H4 (cell line): Measurements from ENCODE around the gene STEAP1. TPM values are rescaled to one million over a fixed set of nuclear protein-coding genes. Genes with fewer than 3 reads are reported as not detected.
"Not testable (repeated sequence)": the region's sequence is repeated elsewhere in the genome, so short reads cannot be mapped to it uniquely, and the experiment has no call there.

Experiments used
- DNase-seq: peaks from one replicate; pipeline ENCODE4 v3.0.0-alpha.2; 2015; ENCODE audit warnings: low spot score
- total RNA-seq: library from RNA; depleted of rRNA; stranded (reverse); fragments of >200 nt; shearing (Covaris generic); gene quantifications from 2 replicates; pipeline ENCODE4 v1.2.3, GENCODE V29; 2014

STEAP1 gene
- total RNA-seq, 1 experiment from 2014 or later: 31.3 TPM

DNA sequence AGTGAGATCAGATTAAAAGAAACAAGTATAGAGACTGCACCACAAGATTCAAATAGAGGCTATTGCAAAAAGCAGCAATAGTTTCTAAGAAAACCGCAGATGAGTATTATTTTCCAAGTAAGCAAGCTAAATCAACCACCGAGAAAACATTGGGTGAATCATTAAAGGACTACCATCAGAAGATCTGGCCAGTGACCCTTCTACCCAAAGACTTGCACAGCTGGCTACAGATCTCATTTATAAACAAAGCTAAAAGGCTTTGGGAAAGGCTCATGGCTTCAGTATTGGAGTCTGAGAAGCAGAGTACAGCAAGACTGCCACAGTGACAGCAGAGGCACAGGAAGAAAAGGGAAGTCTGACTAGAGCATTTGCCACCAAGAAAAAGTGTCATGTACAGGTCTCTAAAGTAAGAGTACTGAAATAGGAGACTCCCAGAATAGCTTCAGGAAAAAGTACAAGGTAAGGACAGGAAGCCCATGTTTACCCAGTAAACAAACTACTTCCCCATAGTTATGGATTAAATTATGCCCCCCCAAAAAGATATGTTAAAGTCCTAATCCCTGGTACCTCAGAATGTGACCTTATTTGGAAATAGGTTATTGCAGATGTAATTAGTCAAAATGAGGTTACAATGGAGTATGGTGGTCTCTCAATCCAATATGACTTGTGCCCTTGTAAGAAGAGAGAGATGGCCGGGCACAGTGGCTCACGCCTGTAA, 19.0 kb downstream of the STEAP1 start:
- peak; percentile 94 for DNase-seq

DNA sequence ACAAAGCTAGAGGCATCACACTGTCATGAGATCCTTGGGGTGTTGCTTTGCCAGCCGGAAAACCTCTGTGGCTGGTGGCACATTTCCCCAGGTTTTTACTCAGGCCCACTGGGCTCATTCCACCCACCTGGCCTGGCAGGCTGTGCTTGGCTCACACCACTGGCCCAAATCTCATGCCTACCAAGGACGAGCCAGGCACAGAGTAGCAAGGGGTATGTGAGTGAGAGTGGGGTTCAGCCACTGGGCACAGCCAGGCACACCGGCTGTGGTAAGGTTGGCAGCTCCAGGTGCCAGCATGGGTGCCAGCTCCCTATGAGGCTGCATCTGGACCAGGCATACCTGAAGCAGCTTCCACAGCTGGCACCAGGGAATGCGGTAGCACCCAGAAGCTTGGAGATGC, 21.4 kb downstream of the STEAP1 start:
- no peak for DNase-seq

DNA sequence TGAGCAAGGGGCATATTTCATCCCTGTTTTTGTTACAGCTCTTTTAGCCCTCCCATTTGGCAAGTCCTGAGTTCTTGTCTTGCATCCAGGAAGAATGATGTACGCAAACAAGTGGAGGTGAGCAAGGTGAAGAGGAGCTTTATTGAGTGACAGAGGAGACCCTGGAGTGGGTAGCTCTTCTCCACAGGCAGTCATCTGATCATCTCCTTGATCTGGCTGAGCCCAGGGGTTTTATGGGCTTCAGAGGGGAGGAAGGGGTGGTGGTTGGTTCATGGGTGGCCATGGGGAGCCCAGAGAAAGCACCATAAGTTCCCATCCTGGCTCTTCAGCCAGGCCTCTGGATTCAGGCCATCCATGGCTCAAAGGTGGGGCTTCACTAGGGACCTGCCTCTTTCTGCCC, 21.9 kb downstream of the STEAP1 start:
- DNase-seq: no peak

DNA sequence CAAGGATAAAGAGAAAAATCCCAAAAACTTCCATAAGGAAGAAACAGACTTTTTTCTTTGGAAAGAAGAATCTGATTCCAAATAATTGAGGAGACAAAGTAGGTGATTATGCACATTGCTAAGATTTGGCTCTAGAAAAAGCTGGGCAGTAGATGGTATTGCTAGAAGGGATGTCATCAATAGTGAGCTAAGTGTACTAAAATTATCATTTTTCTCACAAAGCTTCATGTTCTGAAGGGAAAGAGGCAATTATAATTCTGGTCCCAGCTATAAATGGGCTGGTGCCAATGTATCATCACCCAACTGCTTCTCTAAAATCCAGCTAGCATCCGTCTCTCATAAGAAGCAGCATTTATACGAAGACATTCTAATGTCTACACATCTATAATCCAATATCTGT, 23.9 kb downstream of the STEAP1 start:
- no peak for DNase-seq

DNA sequence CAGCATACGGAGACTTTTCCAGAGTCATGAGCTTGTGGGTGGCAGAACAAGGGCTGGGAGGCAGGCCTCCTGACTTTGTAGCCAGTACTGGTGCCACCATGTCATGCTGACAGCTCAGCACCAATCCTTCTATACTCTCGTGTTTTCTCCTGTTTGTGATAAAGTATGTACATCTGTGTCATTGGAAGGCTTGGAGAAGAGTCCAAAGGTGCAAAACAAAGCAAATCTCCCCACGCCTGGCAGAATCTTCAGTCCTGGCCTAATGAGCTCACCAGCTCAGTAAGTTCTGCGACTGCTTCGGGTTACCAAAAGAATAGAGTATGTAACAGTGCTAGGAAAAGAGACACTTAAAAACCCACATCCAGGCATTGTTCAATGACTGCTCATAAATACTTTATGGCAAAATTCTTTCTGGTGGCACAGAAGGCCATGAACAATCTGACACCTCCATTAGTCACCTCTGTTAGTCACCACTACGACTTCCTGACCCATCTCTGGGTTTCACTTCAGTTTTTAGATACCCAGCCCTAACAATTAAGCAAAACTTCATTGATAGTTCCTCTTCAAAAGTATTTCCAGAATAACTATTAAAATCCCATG, 24.5 kb downstream of the STEAP1 start:
- DNase-seq: peak; percentile 82

DNA sequence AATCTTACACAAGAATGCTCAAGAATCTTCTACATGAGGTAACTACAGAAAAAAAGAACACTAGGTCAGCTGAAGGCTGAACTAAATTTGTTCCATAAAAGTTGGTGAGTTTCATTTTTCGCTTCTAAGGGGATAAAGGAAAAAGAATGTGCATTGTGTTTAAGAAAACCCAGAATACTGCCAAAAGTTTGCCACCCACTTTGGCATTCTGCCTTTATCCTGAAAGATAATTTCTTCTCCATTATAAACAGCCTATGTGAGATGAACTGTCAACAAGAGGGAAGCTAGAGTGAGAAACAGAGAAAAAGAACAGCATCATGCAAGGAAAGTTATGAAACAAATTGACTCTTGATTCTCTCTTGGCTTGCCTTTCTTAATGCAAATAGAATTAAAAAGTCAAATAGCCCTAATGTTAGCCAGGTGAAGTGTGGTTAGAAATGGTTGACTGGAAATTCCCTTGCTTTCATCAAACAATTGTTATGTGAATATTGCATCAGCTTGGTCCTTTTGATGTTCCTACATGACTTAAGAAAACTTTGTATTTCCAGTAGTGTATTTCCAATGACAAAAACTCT, 25.8 kb downstream of the STEAP1 start:
- DNase-seq: peak; percentile 31

DNA sequence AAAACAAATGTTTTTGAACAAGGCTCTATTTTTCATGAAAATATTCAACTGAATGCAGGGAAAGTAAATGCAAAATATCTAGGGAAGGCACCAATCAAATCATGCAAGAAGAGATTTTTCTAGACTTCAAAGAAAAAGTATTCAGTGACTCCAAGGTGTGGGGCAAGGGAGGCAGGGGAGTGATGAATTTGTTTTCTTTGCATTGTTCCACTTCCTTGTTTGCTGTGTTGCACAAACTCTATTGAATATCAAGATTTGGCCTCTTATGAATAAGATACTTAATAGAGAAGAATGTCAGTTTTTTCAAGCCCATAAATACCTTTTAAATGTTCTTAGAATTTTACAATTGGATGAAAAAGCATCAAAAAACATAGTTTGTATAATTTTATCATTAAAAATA, 26.4 kb downstream of the STEAP1 start:
- DNase-seq: no peak

DNA sequence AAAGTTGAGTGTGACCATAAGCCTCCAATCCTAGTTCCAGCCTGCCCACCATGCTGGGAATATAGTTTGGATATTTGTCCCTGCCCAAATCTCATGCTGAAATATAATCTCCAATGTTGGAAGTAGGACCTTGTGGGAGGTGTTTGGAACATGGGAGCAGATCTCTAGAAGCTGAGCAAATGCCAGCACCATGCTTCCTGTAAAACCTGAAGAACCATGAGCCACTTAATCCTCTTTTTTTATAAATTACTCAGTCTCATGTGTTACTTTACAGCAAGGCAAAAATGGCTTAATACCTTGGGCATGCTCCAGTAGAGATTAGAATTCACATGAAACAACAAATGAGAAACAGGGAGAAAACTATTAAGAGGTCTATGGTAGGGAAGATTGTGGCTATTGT, 27.2 kb downstream of the STEAP1 start:
- DNase-seq: no peak

DNA sequence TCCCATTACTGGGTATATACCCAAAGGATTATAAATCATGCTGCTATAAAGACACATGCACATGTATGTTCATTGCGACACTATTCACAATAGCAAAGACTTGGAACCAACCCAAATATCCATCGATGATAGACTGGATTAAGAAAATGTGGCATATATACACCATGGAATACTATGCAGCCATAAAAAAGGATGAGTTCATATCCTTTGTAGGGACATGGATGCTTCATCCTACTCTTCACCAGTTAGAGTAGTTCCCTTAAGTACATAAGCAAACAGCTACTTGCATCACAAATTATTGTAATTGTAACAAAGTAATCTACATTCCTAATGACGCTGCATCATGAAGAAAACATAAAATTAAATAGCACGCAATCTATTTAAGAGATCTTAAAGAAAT, 32.0 kb downstream of the STEAP1 start:
- DNase-seq: not testable (repeated sequence)

DNA sequence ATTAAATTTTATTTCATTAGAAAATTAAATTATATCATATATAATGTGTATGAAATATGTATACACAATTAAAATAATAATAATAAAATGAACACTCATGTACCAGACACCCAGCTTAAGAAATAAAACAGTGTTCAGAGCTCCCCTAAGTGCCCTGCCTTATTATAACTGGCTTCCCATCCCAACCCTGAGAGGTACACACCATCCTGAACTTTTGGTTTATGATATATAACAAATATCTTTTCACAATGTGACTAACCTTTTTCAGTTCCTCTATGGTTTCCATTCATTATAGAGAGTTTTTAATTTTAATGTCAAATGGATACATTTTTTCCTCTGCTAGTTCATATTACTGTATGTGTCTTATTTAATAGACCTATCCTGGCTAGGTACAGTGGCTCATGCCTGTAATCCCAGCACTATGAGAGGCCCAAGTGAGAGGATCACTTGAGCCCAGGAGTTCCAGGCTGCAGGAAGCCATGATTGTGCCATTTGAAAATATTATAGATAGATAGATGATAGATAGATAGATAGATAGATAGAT, 33.3 kb downstream of the STEAP1 start:
- no peak for DNase-seq

DNA sequence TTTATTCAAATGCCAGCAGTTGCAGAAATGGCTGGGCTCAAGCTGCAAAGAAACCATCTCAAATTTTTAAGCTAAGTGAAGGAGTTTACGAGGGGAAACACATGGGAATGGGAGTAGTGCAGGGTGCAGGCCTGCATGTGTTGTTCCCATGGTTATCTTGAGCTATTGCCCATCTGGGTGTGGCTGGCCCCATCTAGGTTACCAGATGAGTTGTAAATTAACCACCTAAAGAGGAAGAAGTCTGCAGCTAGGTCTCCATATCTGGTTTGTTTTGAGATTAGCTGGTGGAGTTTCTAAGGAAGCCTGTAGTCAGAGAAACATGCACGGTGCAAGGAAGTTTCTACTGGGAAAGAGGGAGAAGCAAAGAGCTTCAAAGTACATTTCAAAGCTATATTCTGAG, 34.0 kb downstream of the STEAP1 start:
- no peak for DNase-seq

DNA sequence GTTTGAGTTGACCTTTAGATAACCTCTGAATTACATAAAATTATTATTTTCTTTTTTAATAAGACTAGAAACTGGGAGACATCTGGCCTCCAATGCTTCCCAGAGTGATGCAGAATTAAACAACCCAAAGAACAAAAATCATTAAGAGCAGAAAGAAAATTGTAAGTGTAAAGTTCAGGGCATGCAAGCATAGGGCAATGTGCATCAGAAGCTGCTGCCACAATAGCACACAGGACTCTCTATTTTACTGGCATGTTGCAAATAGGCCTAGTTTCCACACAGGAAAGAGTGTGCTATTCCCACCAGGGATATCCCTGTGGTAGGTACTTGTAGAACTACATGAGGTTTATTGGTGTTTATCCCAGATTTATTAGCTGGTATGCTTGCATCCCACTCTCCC, 36.7 kb downstream of the STEAP1 start:
- DNase-seq: no peak

DNA sequence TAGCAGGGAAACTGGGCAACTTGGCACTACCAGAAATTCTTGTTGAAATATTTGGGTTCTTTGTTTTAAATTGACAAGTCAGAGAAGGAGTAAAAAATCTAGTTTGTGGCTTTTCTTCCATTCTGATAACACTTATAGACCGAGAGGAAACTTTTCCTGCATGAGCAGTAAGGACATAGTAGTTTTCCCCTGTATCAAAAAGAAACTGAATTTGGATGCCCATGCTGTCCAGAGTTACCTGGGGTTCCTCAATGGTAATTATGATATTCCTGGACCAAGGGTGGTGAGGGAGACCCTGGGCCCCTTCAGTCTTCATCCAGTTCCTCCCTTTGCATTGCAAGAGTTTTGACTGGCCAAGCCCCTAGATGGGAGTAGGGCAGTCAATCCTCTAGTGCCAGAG, 37.4 kb downstream of the STEAP1 start:
- no peak for DNase-seq

DNA sequence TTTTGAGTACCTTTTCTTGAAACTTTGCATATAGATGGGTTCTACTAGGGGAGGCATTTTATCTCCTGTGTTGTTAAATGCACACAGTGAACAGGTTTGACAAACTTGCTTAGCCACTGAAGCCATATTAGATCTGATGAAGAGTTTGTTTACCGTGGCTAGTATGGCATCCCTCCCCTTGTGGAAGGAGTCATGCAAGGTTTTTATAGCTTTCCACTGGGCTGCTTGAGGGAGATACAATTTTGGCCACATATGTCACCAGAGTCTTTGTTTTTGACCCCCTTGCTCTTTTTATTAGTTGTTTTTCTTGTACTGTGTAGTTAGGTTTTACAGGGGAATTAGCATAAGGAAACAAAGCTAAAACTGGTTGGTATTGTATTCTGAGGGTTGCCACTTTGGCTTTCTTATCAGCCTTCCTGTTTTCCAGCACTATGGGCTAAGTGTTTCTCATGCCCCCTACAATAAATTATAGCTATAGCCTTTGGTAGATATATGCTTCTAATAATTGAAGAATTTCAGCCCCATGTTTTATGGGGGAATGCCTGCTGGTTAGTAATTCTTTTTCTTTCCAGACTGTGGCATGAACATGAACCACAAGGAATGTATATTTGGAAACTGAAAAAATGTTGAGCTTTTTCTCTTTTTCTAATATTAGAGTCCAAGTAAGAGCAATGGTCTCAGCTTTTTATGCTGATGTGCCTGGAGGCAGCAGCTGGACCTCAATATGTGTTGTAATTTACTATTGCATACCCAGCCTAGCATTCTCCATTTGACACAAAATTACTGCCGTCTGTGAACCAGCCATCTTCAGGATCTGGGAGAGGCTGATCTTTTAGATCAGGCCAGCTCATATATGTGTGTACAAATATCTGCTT, 38.8 kb downstream of the STEAP1 start:
- no peak for DNase-seq

DNA sequence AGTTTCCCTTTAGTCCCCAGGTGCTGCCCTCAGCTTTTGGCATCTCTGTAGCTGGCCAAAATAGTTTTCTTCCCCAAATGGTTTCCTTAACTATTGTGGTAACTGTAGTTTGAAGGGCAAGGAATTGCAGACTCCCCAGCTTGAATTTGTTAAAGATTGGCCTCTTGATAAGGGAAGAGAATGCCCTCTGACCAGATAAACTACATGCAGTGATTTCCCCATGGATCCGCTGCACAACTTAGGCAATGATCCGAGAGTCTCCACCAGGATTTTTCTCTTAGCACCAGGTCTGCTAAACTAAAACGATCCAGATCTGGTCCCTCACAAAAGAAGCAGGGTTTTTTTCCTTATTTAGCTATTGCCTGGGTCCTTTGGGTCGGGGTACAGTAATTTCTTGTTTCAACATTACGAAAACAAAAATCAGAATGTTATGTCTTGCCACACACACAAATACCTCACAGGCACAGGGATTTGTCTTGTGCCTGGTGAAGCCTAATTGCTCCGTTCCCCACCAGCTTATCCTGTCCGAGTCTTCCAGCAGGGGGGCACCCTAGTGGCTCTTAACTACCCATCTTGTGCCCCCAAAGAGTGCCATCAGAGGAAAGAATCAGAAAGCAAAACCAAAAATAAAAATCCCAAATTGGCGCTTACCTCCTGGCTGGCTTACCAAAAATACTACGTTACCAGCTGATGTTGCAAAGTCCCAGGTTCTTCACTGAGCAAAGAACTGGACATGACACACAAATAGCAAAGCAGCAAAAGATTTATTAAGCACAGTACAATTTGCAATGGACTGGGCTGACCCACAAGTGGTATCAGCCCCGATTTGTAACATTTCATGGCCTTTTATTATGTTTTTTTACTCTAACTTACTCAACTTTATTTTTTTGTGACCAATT, 40.9 kb downstream of the STEAP1 start:
- DNase-seq: no peak

DNA sequence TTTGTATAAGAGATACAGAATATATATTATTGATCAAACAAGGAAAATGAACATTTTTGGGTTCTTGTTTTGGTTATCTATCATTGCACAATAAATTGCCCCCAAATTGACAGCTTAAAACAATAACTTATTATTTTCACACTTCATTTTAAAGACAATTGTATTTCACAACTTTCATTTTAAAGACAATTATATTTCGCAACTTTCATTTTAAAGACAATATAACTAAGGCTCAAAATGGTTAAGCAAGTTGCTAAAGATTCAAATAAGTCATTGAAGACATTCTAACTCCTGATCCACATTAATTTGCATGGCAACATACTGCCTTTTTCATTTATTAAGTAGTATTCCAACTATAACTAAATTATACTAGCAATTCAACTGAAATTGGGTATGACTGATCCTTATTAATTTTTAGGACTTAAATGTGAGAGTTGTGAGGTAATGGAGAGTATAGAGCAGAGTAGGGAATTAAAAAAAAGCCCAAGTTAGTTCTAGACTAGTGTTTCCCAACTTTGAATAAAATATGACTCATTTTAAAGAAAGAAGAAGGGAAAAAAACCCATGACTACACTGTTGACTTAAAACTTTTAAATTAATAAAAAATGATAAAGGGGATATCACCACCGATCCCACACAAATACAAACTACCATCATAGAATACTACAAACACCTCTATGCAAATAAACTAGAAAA, 47.4 kb downstream of the STEAP1 start:
- DNase-seq: no peak

DNA sequence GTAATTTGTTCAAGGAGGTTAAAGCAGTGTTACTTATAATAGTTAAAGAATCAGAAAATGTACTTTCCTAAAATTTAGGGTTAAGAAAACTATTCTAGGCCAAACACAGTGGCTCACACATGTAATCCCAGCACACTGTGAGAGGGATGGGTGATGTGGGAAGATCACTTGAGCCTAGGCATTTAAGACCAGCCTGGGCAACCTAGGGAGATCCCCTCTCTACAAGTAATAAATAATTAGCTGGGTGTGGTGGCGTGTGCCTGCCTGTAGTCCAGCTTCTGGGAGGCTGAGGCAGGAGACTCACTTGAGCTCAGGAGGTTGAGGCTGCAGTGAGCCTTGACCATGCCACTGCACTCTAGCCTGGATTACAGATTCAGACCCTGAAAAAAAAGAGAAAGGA, 53.7 kb downstream of the STEAP1 start:
- DNase-seq: no peak

DNA sequence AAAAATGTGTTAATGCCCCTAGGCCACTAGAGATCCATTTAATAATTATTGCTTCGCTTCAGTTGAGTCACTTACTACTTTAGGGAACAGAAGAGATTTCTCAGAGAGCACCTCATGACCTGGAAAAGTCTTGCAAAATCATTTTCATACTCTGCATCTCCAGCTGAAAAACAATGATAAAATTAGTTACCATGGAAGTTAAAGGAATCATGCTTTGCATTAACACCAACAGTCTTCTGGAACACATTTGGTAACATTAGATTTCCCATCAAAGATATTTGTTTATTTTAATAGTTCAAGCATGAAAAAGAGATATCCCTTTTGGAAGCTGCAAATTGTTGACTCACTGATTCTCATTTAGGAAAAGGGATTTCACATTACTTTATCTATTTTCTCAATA, 55.5 kb downstream of the STEAP1 start:
- DNase-seq: no peak

DNA sequence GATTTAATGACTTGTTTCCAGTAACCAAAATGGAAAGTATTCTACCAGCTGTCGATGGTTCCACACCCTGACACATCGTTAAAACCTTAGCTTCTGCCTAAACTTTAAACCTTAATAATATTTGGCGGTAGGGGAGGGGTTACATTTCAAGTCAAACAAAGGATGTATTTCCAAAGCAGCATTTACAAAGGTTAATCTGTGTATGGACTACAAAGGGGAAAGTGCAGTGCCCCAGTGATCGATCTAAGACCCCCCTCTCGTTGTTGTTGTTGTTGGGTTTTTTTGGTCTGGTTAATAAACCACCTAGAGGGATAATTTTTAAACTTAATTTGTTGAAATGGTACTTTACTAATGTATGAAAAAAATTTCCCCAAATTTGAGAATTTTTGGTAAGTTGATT, 56.2 kb downstream of the STEAP1 start:
- no peak for DNase-seq

DNA sequence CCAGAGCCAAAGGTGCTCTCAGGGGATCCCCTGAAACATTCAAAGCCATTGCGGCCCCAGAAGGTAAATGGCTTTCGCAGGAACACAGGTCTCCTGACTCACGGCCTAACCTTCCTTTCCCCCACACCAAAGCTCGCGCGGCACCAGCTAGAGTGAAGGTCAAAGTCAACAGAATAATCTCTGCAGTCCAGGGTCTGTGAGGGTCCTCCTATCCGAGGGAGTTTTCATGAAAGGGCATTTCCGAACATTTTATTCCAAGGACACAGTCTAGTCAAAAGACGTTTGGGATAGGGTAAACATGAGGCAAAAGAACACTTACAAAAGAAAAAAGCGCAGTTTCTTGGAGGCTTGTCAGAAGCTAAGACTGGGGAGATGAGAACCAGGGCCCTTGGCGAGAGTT, 56.7 kb downstream of the STEAP1 start:
- no peak for DNase-seq
